Mesenchymal stem cell (in vitro differentiated cells and primary cell): ENCODE results near the gene S1PR4.

Source experiments
- DNase-seq: peaks from one replicate; pipeline ENCODE4 v3.0.0-alpha.2; 2013
- H2AFZ ChIP-seq: one replicate; pipeline ENCODE4 v1.6.1; 2013; ENCODE audit warnings: low read depth, mild to moderate bottlenecking, control low read depth, inconsistent platforms, low read length, moderate library complexity
- H2AK5ac ChIP-seq: 2 replicates; pipeline ENCODE4 v1.6.1; 2013; ENCODE audit warnings: low read length, moderate library complexity, mild to moderate bottlenecking, inconsistent platforms; ENCODE audit not compliant: severe bottlenecking
- H2BK120ac ChIP-seq: one replicate; pipeline ENCODE4 v1.6.1; 2013; ENCODE audit warnings: low read depth, mild to moderate bottlenecking, inconsistent platforms, low read length, moderate library complexity
- H2BK12ac ChIP-seq, 2 experiments: one replicate each; pipeline ENCODE4 v1.6.1; 2013; ENCODE audit warnings: inconsistent platforms in 2 of 2, low read length in 2 of 2, mild to moderate bottlenecking in 2 of 2, moderate library complexity in 2 of 2, control low read depth in 1 of 2
- H2BK15ac ChIP-seq: one replicate; pipeline ENCODE4 v1.6.1; 2013; ENCODE audit warnings: mild to moderate bottlenecking, low read depth, inconsistent platforms; ENCODE audit not compliant: poor library complexity, severe bottlenecking
- H2BK5ac ChIP-seq: 2 replicates; pipeline ENCODE4 v1.6.1; 2013; ENCODE audit warnings: low read depth, mild to moderate bottlenecking, low read length, control low read depth, inconsistent platforms; ENCODE audit not compliant: poor library complexity, severe bottlenecking
- H3K14ac ChIP-seq, 2 experiments: one replicate each; pipeline ENCODE4 v1.6.1; 2013; ENCODE audit warnings: inconsistent platforms in 2 of 2, low read length in 2 of 2, control low read depth in 1 of 2, mild to moderate bottlenecking in 1 of 2, moderate library complexity in 1 of 2
- H3K18ac ChIP-seq, 2 experiments: one replicate each; pipeline ENCODE4 v1.6.1; 2013; ENCODE audit warnings: inconsistent platforms in 2 of 2, low read length in 2 of 2, control low read depth in 1 of 2, low read depth in 1 of 2, mild to moderate bottlenecking in 1 of 2
- H3K23ac ChIP-seq, 2 experiments: one replicate each; pipeline ENCODE4 v1.6.1; 2013; ENCODE audit warnings: inconsistent platforms in 2 of 2, low read length in 2 of 2, mild to moderate bottlenecking in 2 of 2, moderate library complexity in 2 of 2, control low read depth in 1 of 2
- H3K27ac ChIP-seq: 2 replicates; pipeline ENCODE4 v1.5.1; 2013; ENCODE audit warnings: mild to moderate bottlenecking, moderate library complexity, low read length, control low read depth, inconsistent platforms; ENCODE audit not compliant: poor library complexity, severe bottlenecking
- H3K27me3 ChIP-seq, 2 experiments: 2 replicates each; pipeline versions ENCODE4 v1.6.1 to v1.7.0; 2013; ENCODE audit warnings: low read length in 2 of 2, mild to moderate bottlenecking in 2 of 2, moderate library complexity in 2 of 2, control low read depth in 1 of 2, inconsistent platforms in 1 of 2; ENCODE audit not compliant: control insufficient read depth in 1 of 2, insufficient read depth in 1 of 2
- H3K36me3 ChIP-seq, 2 experiments: 2 replicates each; pipeline versions ENCODE4 v1.6.1 to v1.7.0; 2013; ENCODE audit warnings: low read length in 2 of 2, control low read depth in 1 of 2, inconsistent platforms in 1 of 2, low read depth in 1 of 2, mild to moderate bottlenecking in 1 of 2; ENCODE audit not compliant: insufficient read depth in 2 of 2, control insufficient read depth in 1 of 2
- H3K4ac ChIP-seq, 2 experiments: one replicate each; pipeline ENCODE4 v1.6.1; 2013; ENCODE audit warnings: inconsistent platforms in 2 of 2, low read length in 2 of 2, mild to moderate bottlenecking in 2 of 2, moderate library complexity in 2 of 2, control low read depth in 1 of 2, low read depth in 1 of 2
- H3K4me1 ChIP-seq: 2 replicates; pipeline ENCODE4 v1.6.1; 2013; ENCODE audit warnings: low read depth, low read length, control low read depth; ENCODE audit not compliant: control insufficient read depth, insufficient read depth
- H3K4me2 ChIP-seq: 2 replicates; pipeline ENCODE4 v1.6.1; 2013; ENCODE audit warnings: low read length, mild to moderate bottlenecking, inconsistent platforms; ENCODE audit not compliant: poor library complexity, severe bottlenecking
- H3K4me3 ChIP-seq, 2 experiments: 2 replicates each; pipeline versions ENCODE4 v1.5.1 to v1.7.0; 2013; ENCODE audit warnings: low read length in 2 of 2, mild to moderate bottlenecking in 2 of 2, control low read depth in 1 of 2, low read depth in 1 of 2; ENCODE audit not compliant: insufficient read depth in 1 of 2
- H3K79me1 ChIP-seq: replicated peaks from 2 replicates; pipeline ENCODE4 v1.6.1; 2013; ENCODE audit warnings: mild to moderate bottlenecking, control low read depth, low read length, inconsistent platforms; ENCODE audit not compliant: poor library complexity, severe bottlenecking
- H3K9ac ChIP-seq: 2 replicates; pipeline ENCODE4 v1.7.0; 2013; ENCODE audit warnings: mild to moderate bottlenecking, low read length, moderate library complexity
- H3K9me3 ChIP-seq: 2 replicates; pipeline ENCODE4 v1.7.0; 2013; ENCODE audit warnings: mild to moderate bottlenecking, low read length; ENCODE audit not compliant: control insufficient read depth
- H4K8ac ChIP-seq: one replicate; pipeline ENCODE4 v1.6.1; 2013; ENCODE audit warnings: inconsistent platforms, mild to moderate bottlenecking, low read length, moderate library complexity
- H4K91ac ChIP-seq: one replicate; pipeline ENCODE4 v1.6.1; 2013; ENCODE audit warnings: mild to moderate bottlenecking, low read length, inconsistent platforms
- WGBS: methylation state at CpG from one replicate; pipeline ENCODE4 v1.1.7; 2013; ENCODE audit warnings: mixed read lengths; 5-methylcytosine and 5-hydroxymethylcytosine counted together

The S1PR4 gene

DNA sequence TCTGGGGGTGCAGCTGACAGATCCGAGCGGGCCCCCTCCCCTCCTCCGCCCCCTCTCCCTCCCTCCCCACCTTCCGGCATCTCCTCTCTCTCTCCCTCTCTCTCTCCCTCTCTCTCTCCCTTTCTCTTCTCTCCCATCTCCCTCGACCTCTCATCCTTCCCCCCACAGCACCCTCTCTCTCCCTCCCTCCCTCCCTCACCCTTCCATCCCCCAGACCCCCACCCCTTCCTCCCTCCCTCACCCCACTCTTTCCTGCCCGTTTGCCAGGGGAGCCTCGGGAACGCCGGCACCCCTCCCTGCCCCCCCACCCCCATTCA lies 46.6 kb downstream of the S1PR4 start:
- H3K9ac ChIP-seq, result no peak overlapping the region
- peaks cover 0 to 3% of the 10 kb centered on the region in 2 experiments for H3K36me3 ChIP-seq
- no peak for DNase-seq
- H3K4ac ChIP-seq, result no peak overlapping the region
- no peak overlapping the region for H2AFZ ChIP-seq
- no peak overlapping the region for H2BK5ac ChIP-seq
- H2AK5ac ChIP-seq, result no peak overlapping the region
- no peaks in the 10 kb centered on the region for H3K79me1 ChIP-seq
- peaks cover 61 to 62% of the 10 kb centered on the region in 2 experiments for H3K27me3 ChIP-seq
- H3K4me3 ChIP-seq, result no peak overlapping the region
- no peak overlapping the region for H3K23ac ChIP-seq
- no peak overlapping the region for H2BK12ac ChIP-seq
- H3K4me1 ChIP-seq, result peaks cover 11% of the 10 kb centered on the region
- 4% methylated on average over 6 of the region's 9 CpGs for WGBS
- no peak overlapping the region for H3K14ac ChIP-seq
- H3K4me2 ChIP-seq, result no peak overlapping the region
- no peak overlapping the region for H3K27ac ChIP-seq
- H2BK15ac ChIP-seq, result no peak overlapping the region
- H3K18ac ChIP-seq, result no peak overlapping the region
- no peak overlapping the region for H4K91ac ChIP-seq
- no peak overlapping the region for H2BK120ac ChIP-seq
- H3K9me3 ChIP-seq, result no peaks in the 10 kb centered on the region
- H4K8ac ChIP-seq, result no peak overlapping the region

DNA sequence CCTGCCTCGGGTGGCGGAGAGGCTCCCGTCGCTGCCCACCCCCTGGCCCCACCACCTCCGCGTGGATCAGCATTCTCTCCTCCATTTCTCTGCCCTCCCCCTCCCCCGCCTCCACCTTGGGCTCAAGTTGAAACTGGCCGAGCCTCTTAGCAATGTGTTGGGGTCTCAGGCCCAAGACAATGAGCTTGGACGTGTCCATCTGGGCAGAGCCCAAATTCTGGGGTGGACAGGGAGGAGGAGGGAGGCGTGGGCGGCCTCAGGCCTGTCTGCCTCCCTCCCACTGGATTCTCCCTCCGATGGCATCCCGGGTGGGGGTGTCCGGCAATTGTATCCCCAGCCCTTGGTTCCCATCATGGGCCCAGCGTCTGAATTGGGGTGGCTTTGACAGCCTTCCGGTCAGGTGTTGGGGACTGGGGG lies 47.1 kb downstream of the S1PR4 start:
- Histone ChIP-seq H3K36me3 (peaks cover 0 to 3% of the 10 kb centered on the region in 2 experiments), H3K14ac (no peak overlapping the region), H3K27ac (no peak overlapping the region), H2BK5ac (no peak overlapping the region), H3K9me3 (no peaks in the 10 kb centered on the region), H3K18ac (no peak overlapping the region), H3K4me2 (no peak overlapping the region), H2AFZ (no peak overlapping the region), H2BK12ac (no peak overlapping the region), H3K9ac (no peak overlapping the region), H3K23ac (no peak overlapping the region), H2BK15ac (no peak overlapping the region), H3K4me3 (no peak overlapping the region), H2BK120ac (no peak overlapping the region), H4K8ac (no peak overlapping the region), H3K79me1 (no peaks in the 10 kb centered on the region), H3K4ac (no peak overlapping the region), H4K91ac (no peak overlapping the region), H3K4me1 (peaks cover 11% of the 10 kb centered on the region), H2AK5ac (no peak overlapping the region), H3K27me3 (peaks cover 64 to 66% of the 10 kb centered on the region in 2 experiments)
- no peak for DNase-seq
- 43% methylated on average over 13 of the region's 16 CpGs for WGBS

DNA sequence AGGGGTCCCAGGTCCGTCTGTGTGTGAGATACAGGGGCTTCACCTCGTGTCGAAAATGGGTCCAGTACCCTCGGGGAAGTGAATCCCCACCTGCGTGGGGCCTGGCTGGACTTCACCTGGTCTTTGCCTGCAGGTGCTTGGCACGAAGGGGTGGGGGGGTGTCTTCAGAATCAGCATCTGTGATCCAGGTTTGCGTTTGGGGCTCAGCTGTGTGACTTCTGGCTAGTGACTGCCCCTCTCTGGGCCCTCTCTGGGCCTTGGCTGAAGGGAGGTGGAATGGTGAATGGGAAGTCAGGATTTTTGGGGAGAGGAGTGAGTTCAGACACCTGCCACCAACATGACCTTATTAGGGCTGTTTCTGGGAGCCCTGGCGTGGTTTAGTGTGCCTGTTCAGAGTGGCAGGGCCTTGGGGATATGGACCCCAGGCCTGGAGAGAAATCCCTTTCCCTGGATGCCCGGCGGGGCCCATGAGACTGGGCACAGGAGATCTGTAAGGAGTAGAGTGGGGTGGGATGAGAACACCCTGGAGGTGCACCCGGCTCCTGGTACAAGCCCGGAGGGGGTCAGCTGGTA lies 48.6 kb downstream of the S1PR4 start:
- no peak overlapping the region for H4K8ac ChIP-seq
- no peak overlapping the region for H3K18ac ChIP-seq
- H3K79me1 ChIP-seq, result no peaks in the 10 kb centered on the region
- H3K9me3 ChIP-seq, result no peaks in the 10 kb centered on the region
- no peak overlapping the region for H3K4me3 ChIP-seq
- H2BK12ac ChIP-seq, result no peak overlapping the region
- H3K9ac ChIP-seq, result no peak overlapping the region
- no peak overlapping the region for H3K4ac ChIP-seq
- H2AFZ ChIP-seq, result no peak overlapping the region
- no peak overlapping the region for H4K91ac ChIP-seq
- H3K36me3 ChIP-seq, result peaks cover 0 to 3% of the 10 kb centered on the region in 2 experiments
- peaks cover 68 to 72% of the 10 kb centered on the region in 2 experiments for H3K27me3 ChIP-seq
- no peak overlapping the region for H2BK120ac ChIP-seq
- H2AK5ac ChIP-seq, result no peak overlapping the region
- H2BK15ac ChIP-seq, result no peak overlapping the region
- peaks cover 11% of the 10 kb centered on the region for H3K4me1 ChIP-seq
- 68% methylated on average over 12 of the region's 12 CpGs for WGBS
- no peak for DNase-seq
- H3K23ac ChIP-seq, result no peak overlapping the region
- H3K14ac ChIP-seq, result no peak overlapping the region
- H3K4me2 ChIP-seq, result no peak overlapping the region
- H3K27ac ChIP-seq, result no peak overlapping the region
- no peak overlapping the region for H2BK5ac ChIP-seq

DNA sequence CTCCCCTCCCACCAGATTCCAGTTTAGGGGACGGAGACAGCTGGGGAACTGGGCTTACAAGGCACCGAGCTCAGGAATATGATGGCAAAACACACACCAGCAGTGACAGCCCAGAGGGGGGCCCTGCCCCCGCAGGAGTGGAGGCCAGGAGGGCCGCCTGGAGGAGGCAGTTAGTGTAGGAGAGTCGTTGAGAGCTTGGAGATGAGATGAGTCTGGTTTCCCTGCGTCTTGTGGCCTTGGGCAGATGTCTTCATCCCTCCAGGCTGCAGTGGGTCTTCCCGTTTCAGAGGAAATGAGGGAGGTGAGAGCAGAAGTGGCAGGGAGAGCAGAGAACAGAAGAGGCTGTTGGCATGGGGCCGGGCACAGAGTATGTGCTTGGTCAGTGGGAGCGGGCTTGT lies 50.8 kb downstream of the S1PR4 start:
- no peak overlapping the region for H3K27ac ChIP-seq
- 65% methylated on average over 9 of the region's 9 CpGs for WGBS
- H2BK5ac ChIP-seq, result no peak overlapping the region
- no peak overlapping the region for H3K4ac ChIP-seq
- H3K4me3 ChIP-seq, result no peak overlapping the region
- H3K36me3 ChIP-seq, result peaks cover 0 to 3% of the 10 kb centered on the region in 2 experiments
- H2BK15ac ChIP-seq, result peak overlapping the region; percentile 57
- H3K79me1 ChIP-seq, result no peaks in the 10 kb centered on the region
- H3K4me1 ChIP-seq, result peaks cover 11% of the 10 kb centered on the region
- no peak overlapping the region for H3K9ac ChIP-seq
- no peak overlapping the region for H2BK120ac ChIP-seq
- H3K4me2 ChIP-seq, result no peak overlapping the region
- H3K18ac ChIP-seq, result no peak overlapping the region
- H3K27me3 ChIP-seq, result peaks cover 61 to 74% of the 10 kb centered on the region in 2 experiments
- H3K23ac ChIP-seq, result no peak overlapping the region
- no peak overlapping the region for H2AFZ ChIP-seq
- no peak overlapping the region for H4K91ac ChIP-seq
- DNase-seq, result no peak
- no peak overlapping the region for H3K14ac ChIP-seq
- no peak overlapping the region for H4K8ac ChIP-seq
- H3K9me3 ChIP-seq, result no peaks in the 10 kb centered on the region
- H2AK5ac ChIP-seq, result no peak overlapping the region
- no peak overlapping the region for H2BK12ac ChIP-seq
